Common myeloid progenitor, CD34-positive (primary cell): ENCODE measurements around the gene TMCC2.

ENCODE experiments used
- CTCF ChIA-PET: fragments of 350-600 bp; sonication (Branson Sonifier 250); formaldehyde crosslinking; loops from one replicate; lab custom pipeline; 2021; ENCODE audit warnings: antibody characterized with exemption; lab: Charles Lee
- POLR2A ChIA-PET: fragments of 350-600 bp; sonication (Branson Sonifier 250); formaldehyde crosslinking; loops from one replicate; lab custom pipeline; 2021; ENCODE audit warnings: antibody characterized with exemption; lab: Charles Lee
- DNase-seq, 3 donors: peaks; one replicate each; pipeline versions ENCODE4 v3.0.0 to v3.0.0-alpha.2; 2013
- H3K27ac ChIP-seq, 2 experiments: 1 replicate in 1 of 2; 2 replicates in 1 of 2; pipeline ENCODE4 v1.7.0; 2013; ENCODE audit warnings: inconsistent platforms in 2 of 2, low read length in 2 of 2, mild to moderate bottlenecking in 2 of 2, low read depth in 1 of 2, moderate library complexity in 1 of 2; ENCODE audit not compliant: severe bottlenecking in 2 of 2, insufficient read depth in 1 of 2, poor library complexity in 1 of 2
- H3K27me3 ChIP-seq, 5 experiments: replicated peaks in 2 of 5; 1 replicate in 3 of 5; 2 replicates in 2 of 5; pipeline versions ENCODE4 v1.6.1 to v1.7.0; 2013; ENCODE audit warnings: low read length in 4 of 5, mild to moderate bottlenecking in 2 of 5, moderate library complexity in 2 of 5, inconsistent platforms in 1 of 5; ENCODE audit not compliant: insufficient read depth in 5 of 5, control insufficient read depth in 4 of 5
- H3K36me3 ChIP-seq, 4 experiments: 1 replicate in 2 of 4; 2 replicates in 2 of 4; pipeline versions ENCODE4 v1.6.1 to v1.7.0; 2013; ENCODE audit warnings: low read length in 3 of 4, control low read depth in 1 of 4, mild to moderate bottlenecking in 1 of 4; ENCODE audit not compliant: control insufficient read depth in 4 of 4, insufficient read depth in 4 of 4
- H3K4me1 ChIP-seq, 4 experiments: 1 replicate in 3 of 4; 2 replicates in 1 of 4; pipeline versions ENCODE4 v1.6.1 to v1.7.1; 2013; ENCODE audit warnings: low read length in 3 of 4, mild to moderate bottlenecking in 3 of 4, control low read depth in 1 of 4, inconsistent platforms in 1 of 4, moderate library complexity in 1 of 4; ENCODE audit not compliant: control insufficient read depth in 4 of 4, insufficient read depth in 4 of 4; ENCODE audit errors: control extremely low read depth in 1 of 4
- H3K4me3 ChIP-seq, 7 experiments: 1 replicate in 4 of 7; 2 replicates in 3 of 7; pipeline versions ENCODE4 v1.5.1 to v1.7.0; 2013; ENCODE audit warnings: mild to moderate bottlenecking in 7 of 7, low read length in 6 of 7, moderate library complexity in 6 of 7, inconsistent platforms in 2 of 7, low read depth in 2 of 7, control low read depth in 1 of 7; ENCODE audit not compliant: insufficient read depth in 4 of 7, control insufficient read depth in 1 of 7; ENCODE audit errors: extremely low read depth in 1 of 7
- H3K9me3 ChIP-seq, 5 experiments: 1 replicate in 4 of 5; 2 replicates in 1 of 5; pipeline versions ENCODE4 v1.6.1 to v1.7.1; 2013; ENCODE audit warnings: low read length in 4 of 5, mild to moderate bottlenecking in 2 of 5, inconsistent platforms in 1 of 5, low read depth in 1 of 5, moderate library complexity in 1 of 5; ENCODE audit not compliant: control insufficient read depth in 4 of 5, insufficient read depth in 2 of 5; ENCODE audit errors: control extremely low read depth in 1 of 5
- WGBS: methylation state at CpG from one replicate; pipeline ENCODE4 v1.1.5; 2013; ENCODE audit not compliant: insufficient coverage; 5-methylcytosine and 5-hydroxymethylcytosine counted together

TMCC2 gene

GRCh38 chr1:205262731-205263171 lies 35.0 kb downstream of the TMCC2 start:
- no peak overlapping the region for H3K27ac ChIP-seq
- peaks cover 0 to 32% (median 13%) of the 10 kb centered on the region in 5 experiments for H3K27me3 ChIP-seq
- ChIA-PET CTCF (interaction anchor here (0.9 to 38.2 kb wide), 11 partner anchors 11 to 321 kb away, joined by 3 to 1168 read pairs (median 3); partner anchors contain the start of gene NUAK2), POLR2A (no interaction called here)
- H3K9me3 ChIP-seq, result no peaks in the 10 kb centered on the region
- H3K4me1 ChIP-seq, result peaks cover 3 to 43% (median 38%) of the 10 kb centered on the region in 4 experiments
- 0% methylated on average over 3 of the region's 8 CpGs for WGBS
- DNase-seq, result peak in 2 of 3 donors; percentile 67 to 70
- no peaks in the 10 kb centered on the region for H3K36me3 ChIP-seq
- H3K4me3 ChIP-seq, result peak overlapping the region in 2 of 7 experiments; percentile 3 to 30

DNA sequence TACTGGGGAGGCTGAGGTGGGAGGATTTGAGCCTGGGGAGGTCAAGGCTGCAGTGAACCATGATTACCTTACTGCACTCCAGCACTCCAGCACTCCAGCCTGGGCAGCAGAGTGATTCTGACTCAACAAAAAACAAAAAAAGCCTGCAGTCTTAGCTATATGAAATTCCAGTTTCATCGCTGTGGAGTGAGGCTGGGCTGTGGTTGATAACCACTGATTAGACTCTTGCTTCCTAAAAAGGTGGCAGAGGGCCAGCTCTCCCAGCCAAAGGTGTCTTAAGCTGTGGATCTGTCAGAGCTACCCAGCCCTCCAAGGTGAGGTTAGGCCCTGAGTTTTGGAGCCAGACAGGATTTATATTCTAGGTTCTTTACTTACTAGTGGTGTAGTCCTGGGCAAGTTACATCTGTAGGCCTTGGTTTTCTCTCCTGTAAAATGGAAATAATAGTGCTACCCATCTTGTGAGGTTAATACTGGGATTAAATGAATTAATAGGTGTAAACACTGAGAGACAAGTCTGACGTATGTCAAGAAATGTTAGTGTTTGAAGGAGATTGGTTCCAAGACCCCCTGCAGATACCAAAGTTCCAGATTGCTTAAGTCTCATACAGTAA lies 35.9 kb downstream of the TMCC2 start:
- POLR2A ChIA-PET, result no interaction called here
- peaks cover 3 to 46% (median 41%) of the 10 kb centered on the region in 4 experiments for H3K4me1 ChIP-seq
- H3K27me3 ChIP-seq, result peaks cover 0 to 27% (median 5%) of the 10 kb centered on the region in 5 experiments
- 40% methylated on average over 2 of the region's 2 CpGs for WGBS
- no peak overlapping the region for H3K27ac ChIP-seq
- H3K4me3 ChIP-seq, result no peak overlapping the region
- no peaks in the 10 kb centered on the region for H3K36me3 ChIP-seq
- peak in 2 of 3 donors; percentile 44 to 49 for DNase-seq
- CTCF ChIA-PET, result interaction anchor here (0.5 to 38.2 kb wide), 4 partner anchors 10 to 73 kb away, joined by 3 to 1168 read pairs (median 64); partner anchors contain the start of gene NUAK2
- H3K9me3 ChIP-seq, result no peaks in the 10 kb centered on the region

- Histone ChIP-seq H3K4me3 (no peak overlapping the region), H3K27me3 (peaks cover 0 to 19% (median 7%) of the 10 kb centered on the region in 5 experiments), H3K4me1 (peaks cover under 1 to 35% (median 31%) of the 10 kb centered on the region in 4 experiments), H3K9me3 (no peaks in the 10 kb centered on the region), H3K36me3 (peaks cover 0 to 9% (median 4%) of the 10 kb centered on the region in 4 experiments), H3K27ac (no peak overlapping the region)
- POLR2A ChIA-PET, result no interaction called here
- CTCF ChIA-PET, result interaction anchor here (2.3 to 38.2 kb wide), 2 partner anchors 11 to 60 kb away, joined by 11 to 1168 read pairs; partner anchors contain the start of gene NUAK2
- DNase-seq, result no peak
- 76% methylated on average over 8 of the region's 10 CpGs for WGBS
Measured at GRCh38 chr1:205266611-205267305, 39.0 kb downstream of the TMCC2 start.

- DNase-seq, result peak in 2 of 3 donors; percentile 51 to 64
- Histone ChIP-seq H3K27me3 (peaks cover 0 to 13% (median 7%) of the 10 kb centered on the region in 5 experiments), H3K9me3 (no peaks in the 10 kb centered on the region), H3K36me3 (peaks cover 0 to 15% (median 5%) of the 10 kb centered on the region in 4 experiments), H3K27ac (no peak overlapping the region), H3K4me3 (no peak overlapping the region), H3K4me1 (peaks cover 0 to 29% (median 25%) of the 10 kb centered on the region in 4 experiments)
- 20% methylated on average over 3 of the region's 8 CpGs for WGBS
- ChIA-PET POLR2A (no interaction called here), CTCF (interaction anchor here (0.9 to 38.2 kb wide), 4 partner anchors 11 to 60 kb away, joined by 3 to 1168 read pairs (median 67); partner anchors contain the start of gene NUAK2)
Measured at GRCh38 chr1:205267306-205267902, 39.7 kb downstream of the TMCC2 start.

DNA sequence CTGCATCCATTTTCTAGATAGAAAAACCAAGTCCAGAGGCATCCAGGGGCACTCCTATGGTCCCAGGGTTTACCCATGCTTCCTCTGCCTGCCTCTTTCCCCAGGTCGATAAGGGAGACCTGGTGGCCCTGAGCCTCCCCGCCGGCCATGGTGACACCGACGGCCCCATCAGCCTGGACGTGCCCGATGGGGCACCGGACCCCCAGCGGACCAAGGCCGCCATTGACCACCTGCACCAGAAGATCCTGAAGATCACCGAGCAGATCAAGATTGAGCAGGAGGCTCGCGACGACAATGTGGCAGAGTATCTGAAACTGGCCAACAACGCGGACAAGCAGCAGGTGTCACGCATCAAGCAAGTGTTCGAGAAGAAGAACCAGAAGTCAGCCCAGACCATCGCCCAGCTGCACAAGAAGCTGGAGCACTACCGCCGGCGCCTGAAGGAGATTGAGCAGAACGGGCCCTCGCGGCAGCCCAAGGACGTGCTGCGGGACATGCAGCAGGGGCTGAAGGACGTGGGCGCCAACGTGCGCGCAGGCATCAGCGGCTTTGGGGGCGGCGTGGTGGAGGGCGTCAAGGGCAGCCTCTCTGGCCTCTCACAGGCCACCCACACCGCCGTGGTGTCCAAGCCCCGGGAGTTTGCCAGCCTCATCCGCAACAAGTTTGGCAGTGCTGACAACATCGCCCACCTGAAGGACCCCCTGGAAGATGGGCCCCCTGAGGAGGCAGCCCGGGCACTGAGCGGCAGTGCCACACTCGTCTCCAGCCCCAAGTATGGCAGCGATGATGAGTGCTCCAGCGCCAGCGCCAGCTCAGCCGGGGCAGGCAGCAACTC lies 41.3 kb downstream of the TMCC2 start:
- CTCF ChIA-PET, result interaction anchor here (2.6 to 38.2 kb wide), 4 partner anchors 11 to 58 kb away, joined by 12 to 1168 read pairs (median 124); partner anchors contain the start of gene NUAK2
- Histone ChIP-seq H3K4me1 (peaks cover 0 to 16% (median 13%) of the 10 kb centered on the region in 4 experiments), H3K9me3 (no peaks in the 10 kb centered on the region), H3K36me3 (peaks cover 0 to 15% (median 5%) of the 10 kb centered on the region in 4 experiments), H3K27me3 (peaks cover 0 to 7% (median 1%) of the 10 kb centered on the region in 5 experiments), H3K4me3 (no peak overlapping the region), H3K27ac (no peak overlapping the region)
- DNase-seq, result no peak
- POLR2A ChIA-PET, result no interaction called here
- 97% methylated on average over 44 of the region's 48 CpGs for WGBS

DNA sequence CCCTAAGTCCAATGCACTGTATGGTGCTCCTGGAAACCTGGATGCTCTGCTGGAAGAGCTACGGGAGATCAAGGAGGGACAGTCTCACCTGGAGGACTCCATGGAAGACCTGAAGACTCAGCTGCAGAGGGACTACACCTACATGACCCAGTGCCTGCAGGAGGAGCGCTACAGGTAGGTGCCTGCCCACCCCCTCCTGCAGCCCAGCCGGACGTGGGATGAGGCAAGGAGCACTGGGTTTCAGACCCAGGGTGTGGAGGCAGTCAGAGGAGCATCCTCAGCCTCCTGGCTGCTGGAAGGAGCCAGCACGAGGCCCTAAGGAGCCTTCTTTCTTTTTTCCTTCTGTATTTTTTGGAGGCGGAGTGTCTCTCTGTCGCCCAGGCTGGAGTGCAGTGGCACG lies 42.0 kb downstream of the TMCC2 start:
- Histone ChIP-seq H3K4me3 (no peak overlapping the region), H3K9me3 (no peaks in the 10 kb centered on the region), H3K36me3 (peaks cover 0 to 15% (median 5%) of the 10 kb centered on the region in 4 experiments), H3K27ac (no peak overlapping the region), H3K4me1 (peaks cover 0 to 16% (median 13%) of the 10 kb centered on the region in 4 experiments), H3K27me3 (peaks cover 0 to 11% (median 1%) of the 10 kb centered on the region in 5 experiments)
- ChIA-PET POLR2A (no interaction called here), CTCF (interaction anchor here (2.0 to 38.2 kb wide), 5 partner anchors 11 to 57 kb away, joined by 5 to 1168 read pairs (median 123); partner anchors contain the start of gene NUAK2)
- no peak for DNase-seq
- WGBS, result 100% methylated on average over 6 of the region's 8 CpGs
